Parathyroid adenoma (tissue), 2 donors: ENCODE data around the gene EYA2.

ENCODE experiments used
- H2AFZ ChIP-seq: fragments of 300-600 bp; sonication (generic); one replicate; pipeline ENCODE4 v1.7.0; 2017; ENCODE audit warnings: antibody characterized with exemption, mild to moderate bottlenecking
- H3K27ac ChIP-seq: fragments of 300-600 bp; sonication (generic); one replicate; pipeline ENCODE4 v1.7.0; 2017
- H3K27me3 ChIP-seq: fragments of 300-600 bp; sonication (generic); one replicate; pipeline ENCODE4 v1.7.0; 2017; ENCODE audit warnings: low read length; ENCODE audit not compliant: control insufficient read depth, insufficient read depth
- H3K36me3 ChIP-seq: fragments of 300-600 bp; sonication (generic); one replicate; pipeline ENCODE4 v1.7.0; 2017; ENCODE audit warnings: low read length; ENCODE audit not compliant: control insufficient read depth, insufficient read depth
- H3K4me1 ChIP-seq: fragments of 300-600 bp; sonication (generic); one replicate; pipeline ENCODE4 v1.7.0; 2017; ENCODE audit warnings: control low read depth
- H3K4me2 ChIP-seq: fragments of 300-600 bp; sonication (generic); one replicate; pipeline ENCODE4 v1.7.0; 2017; ENCODE audit warnings: low read length
- H3K4me3 ChIP-seq: fragments of 300-600 bp; sonication (generic); one replicate; pipeline ENCODE4 v1.7.0; 2017; ENCODE audit warnings: low read depth, low read length
- H3K79me2 ChIP-seq: fragments of 300-600 bp; sonication (generic); one replicate; pipeline ENCODE4 v1.7.0; 2017; ENCODE audit warnings: control low read depth
- H3K9ac ChIP-seq: fragments of 300-600 bp; sonication (generic); one replicate; pipeline ENCODE4 v1.7.0; 2017; ENCODE audit warnings: mild to moderate bottlenecking
- H3K9me3 ChIP-seq: fragments of 300-600 bp; sonication (generic); one replicate; pipeline ENCODE4 v1.7.0; 2017; ENCODE audit warnings: low read length; ENCODE audit not compliant: control insufficient read depth
- CTCF ChIP-seq: fragments of 300-600 bp; sonication (generic); IDR thresholded peaks from one replicate; pipeline ENCODE4 v1.7.0; 2017; ENCODE audit warnings: antibody characterized with exemption, mild to moderate bottlenecking
- donor health status: primary hyperparathyroidism.

The EYA2 gene

GRCh38 chr20:47050996-47051395 lies 156.4 kb downstream of the EYA2 start:
- Histone ChIP-seq H2AFZ (no peak overlapping the region), H3K27ac (no peak overlapping the region), H3K27me3 (no peaks in the 10 kb centered on the region), H3K79me2 (peaks cover 7% of the 10 kb centered on the region), H3K9me3 (no peaks in the 10 kb centered on the region), H3K4me2 (no peak overlapping the region), H3K4me1 (no peaks in the 10 kb centered on the region), H3K4me3 (no peak overlapping the region), H3K36me3 (no peaks in the 10 kb centered on the region), H3K9ac (no peak overlapping the region)
- no peak for TF ChIP-seq CTCF

GRCh38 chr20:47051936-47052526 lies 157.4 kb downstream of the EYA2 start:
- no peak for TF ChIP-seq CTCF
- no peaks in the 10 kb centered on the region for H3K36me3 ChIP-seq
- H3K27ac ChIP-seq, result no peak overlapping the region

GRCh38 chr20:47054506-47054905 lies 159.9 kb downstream of the EYA2 start:
- H3K27me3 ChIP-seq, result no peaks in the 10 kb centered on the region
- H3K9me3 ChIP-seq, result no peaks in the 10 kb centered on the region
- H3K79me2 ChIP-seq, result peaks cover 10% of the 10 kb centered on the region
- no peak overlapping the region for H3K9ac ChIP-seq
- H3K4me1 ChIP-seq, result no peaks in the 10 kb centered on the region
- no peak overlapping the region for H3K4me3 ChIP-seq
- no peak for TF ChIP-seq CTCF
- no peak overlapping the region for H3K4me2 ChIP-seq
- H3K27ac ChIP-seq, result no peak overlapping the region
- no peak overlapping the region for H2AFZ ChIP-seq
- H3K36me3 ChIP-seq, result no peaks in the 10 kb centered on the region

More at GRCh38 chr20:47051936-47052526, 157.4 kb downstream of the EYA2 start:
- no peaks in the 10 kb centered on the region for H3K27me3 ChIP-seq
- H3K4me2 ChIP-seq, result no peak overlapping the region
- H2AFZ ChIP-seq, result no peak overlapping the region
- no peak overlapping the region for H3K4me3 ChIP-seq
- no peaks in the 10 kb centered on the region for H3K4me1 ChIP-seq
- no peak overlapping the region for H3K9ac ChIP-seq
- no peaks in the 10 kb centered on the region for H3K9me3 ChIP-seq
- H3K79me2 ChIP-seq, result peaks cover 7% of the 10 kb centered on the region

- Histone ChIP-seq H3K9ac (no peak overlapping the region), H3K4me1 (no peaks in the 10 kb centered on the region), H3K27ac (no peak overlapping the region), H3K79me2 (peaks cover 10% of the 10 kb centered on the region), H3K27me3 (no peaks in the 10 kb centered on the region), H3K9me3 (no peaks in the 10 kb centered on the region), H2AFZ (no peak overlapping the region), H3K4me3 (no peak overlapping the region), H3K36me3 (no peaks in the 10 kb centered on the region), H3K4me2 (no peak overlapping the region)
- no peak for TF ChIP-seq CTCF
Measured at GRCh38 chr20:47054945-47055344, 160.3 kb downstream of the EYA2 start.

- Histone ChIP-seq H2AFZ (no peak overlapping the region), H3K9ac (no peak overlapping the region), H3K27ac (no peak overlapping the region), H3K27me3 (no peaks in the 10 kb centered on the region), H3K36me3 (no peaks in the 10 kb centered on the region), H3K4me1 (no peaks in the 10 kb centered on the region), H3K4me2 (no peak overlapping the region), H3K79me2 (peaks cover 10% of the 10 kb centered on the region), H3K4me3 (no peak overlapping the region), H3K9me3 (no peaks in the 10 kb centered on the region)
- TF ChIP-seq CTCF, result no peak
Measured at GRCh38 chr20:47055699-47056369, 161.2 kb downstream of the EYA2 start.
